ENCODE measurements around the gene MATN4.

The MATN4 gene

GRCh38 chr20:45340951-45341350 is 32.9 kb upstream of the MATN4 start:
- no peak for DNase-seq (ENCODE audit: low read depth)

GRCh38 chr20:45340236-45340847 is 32.2 kb upstream of the MATN4 start:
- no peak for DNase-seq (ENCODE audit: low read depth)

- DNase-seq (ENCODE audit: low read depth) = no peak
Observed at GRCh38 chr20:45339799-45340198, 31.7 kb upstream of the MATN4 start.

GRCh38 chr20:45339084-45339483 is 31.0 kb upstream of the MATN4 start:
- DNase-seq (ENCODE audit: low read depth) = no peak

GRCh38 chr20:45338121-45339030 is 30.3 kb upstream of the MATN4 start:
- no peak for DNase-seq (ENCODE audit: low read depth)

- DNase-seq (ENCODE audit: low read depth) = peak; percentile 87
Observed at GRCh38 chr20:45337367-45338120, 29.4 kb upstream of the MATN4 start.

GRCh38 chr20:45336530-45337366 is 28.6 kb upstream of the MATN4 start:
- DNase-seq (ENCODE audit: low read depth) = peak; percentile 86

- no peak for DNase-seq (ENCODE audit: low read depth)
Observed at GRCh38 chr20:45330476-45330875, 22.4 kb upstream of the MATN4 start.

- no peak for DNase-seq (ENCODE audit: low read depth)
Observed at GRCh38 chr20:45329497-45330319, 21.6 kb upstream of the MATN4 start.

GRCh38 chr20:45328451-45328850 is 20.4 kb upstream of the MATN4 start:
- DNase-seq (ENCODE audit: low read depth) = no peak

- no peak for DNase-seq (ENCODE audit: low read depth)
Observed at GRCh38 chr20:45325371-45325770, 17.3 kb upstream of the MATN4 start.

GRCh38 chr20:45323731-45324130 is 15.6 kb upstream of the MATN4 start:
- no peak for DNase-seq (ENCODE audit: low read depth)

- DNase-seq (ENCODE audit: low read depth) = no peak
Observed at GRCh38 chr20:45322952-45323383, 14.9 kb upstream of the MATN4 start.

- no peak for DNase-seq (ENCODE audit: low read depth)
Observed at GRCh38 chr20:45320948-45321595, 13.0 kb upstream of the MATN4 start.

GRCh38 chr20:45318948-45319347 is 10.8 kb upstream of the MATN4 start:
- DNase-seq (ENCODE audit: low read depth) = no peak

- DNase-seq (ENCODE audit: low read depth) = no peak
Observed at GRCh38 chr20:45318386-45318939, 10.4 kb upstream of the MATN4 start.

GRCh38 chr20:45317826-45318225 is 9.7 kb upstream of the MATN4 start:
- no peak for DNase-seq (ENCODE audit: low read depth)

GRCh38 chr20:45316150-45317080 is 8.3 kb upstream of the MATN4 start:
- no peak for DNase-seq (ENCODE audit: low read depth)

GRCh38 chr20:45315672-45316071 is 7.6 kb upstream of the MATN4 start:
- DNase-seq (ENCODE audit: low read depth) = no peak
